Stimulated activated CD4-positive, alpha-beta T cell treated with anti-CD3 and anti-CD28 coated beads, TNF-alpha, amount 100 ng/mL, for 4 hours (primary cell): ENCODE measurements around the gene RNASE4.

ENCODE experiments used
- DNase-seq, 3 experiments: peaks; one replicate each; pipeline ENCODE4 v3.0.0-alpha.2; 2020; ENCODE audit warnings: low read depth in 3 of 3

Gene RNASE4

DNA sequence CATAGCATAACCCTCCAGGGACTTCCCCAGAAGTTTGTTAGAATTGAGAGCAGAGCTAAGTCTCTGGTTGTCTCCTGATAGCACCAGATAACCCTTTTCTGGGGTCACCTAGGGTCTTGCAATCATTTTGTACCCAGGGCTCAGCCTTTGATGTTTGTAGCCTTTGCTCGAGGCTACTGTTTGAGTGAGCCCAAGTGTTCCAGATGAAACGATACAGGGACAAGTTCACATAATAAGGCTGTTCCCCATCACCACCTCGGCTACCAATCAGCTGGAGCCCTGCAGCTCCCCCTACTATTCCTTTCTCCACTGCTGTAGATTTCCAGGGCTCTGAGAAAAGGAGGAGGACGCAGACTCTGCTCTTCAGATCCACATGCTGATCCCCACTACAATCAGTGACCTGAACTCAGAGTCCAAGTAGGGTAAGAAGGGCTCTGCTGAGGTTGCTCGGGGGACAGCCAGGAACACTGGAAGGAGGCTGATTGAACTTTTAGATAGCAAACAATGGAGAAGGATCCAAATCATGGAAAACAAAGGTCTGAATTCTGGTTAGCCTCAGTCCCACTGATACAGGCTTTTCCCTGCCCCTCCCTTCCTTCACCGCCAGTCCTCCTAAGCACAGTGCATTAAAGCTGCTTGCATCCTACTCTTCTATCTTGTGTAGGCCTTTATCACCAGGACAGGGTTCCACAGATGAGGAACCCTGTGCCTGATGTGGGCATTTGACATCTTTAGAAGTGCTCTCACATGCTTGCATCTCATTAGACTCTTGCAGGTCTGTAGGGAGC, 61.4 kb downstream of the RNASE4 start, which contains the start of gene EDDM3A:
TSS of gene EDDM3A (plus strand) at position 317 of the 788 bp plus-strand sequence. CDS start 1,694 bp downstream, outside the sequence.
- DNase-seq: no peak

DNA sequence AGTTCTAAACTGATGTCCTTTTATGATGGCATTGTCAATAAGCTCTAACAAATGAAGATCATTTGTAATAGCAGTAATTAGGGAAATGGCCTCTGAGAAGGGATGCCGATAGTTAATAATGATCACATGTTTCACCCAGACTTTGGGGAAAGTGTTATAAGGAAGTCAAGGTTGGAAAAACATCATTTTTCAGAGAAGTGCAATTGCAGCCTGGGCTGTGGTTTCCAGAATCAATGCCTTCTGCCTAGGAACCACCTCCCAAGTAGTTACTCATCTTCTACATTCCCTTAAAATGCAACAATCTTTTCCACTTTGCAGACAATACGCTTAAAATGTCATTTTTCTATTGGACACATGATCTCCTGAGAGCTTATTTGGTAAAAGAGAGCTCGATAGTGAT, 62.2 kb downstream of the RNASE4 start:
- DNase-seq: no peak

DNA sequence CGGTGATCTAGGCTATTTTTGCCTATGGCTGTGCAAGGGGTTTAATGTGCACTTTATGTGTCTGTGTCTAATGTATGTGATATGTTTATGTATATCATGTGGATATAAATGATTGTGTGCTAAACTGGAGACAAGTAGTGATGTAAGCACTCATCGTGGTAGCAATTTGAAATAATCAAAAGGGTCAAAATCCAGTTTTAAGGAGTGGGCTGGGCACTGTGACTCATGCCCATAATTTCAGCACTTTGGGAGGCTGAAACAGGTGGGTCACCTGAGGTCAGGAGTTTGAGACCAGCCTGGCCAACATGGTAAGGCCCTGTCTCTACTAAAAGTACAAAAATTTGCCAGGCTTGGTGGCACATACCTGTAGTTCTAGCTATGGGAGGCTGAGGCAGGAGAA, 64.1 kb downstream of the RNASE4 start:
- no peak for DNase-seq

DNA sequence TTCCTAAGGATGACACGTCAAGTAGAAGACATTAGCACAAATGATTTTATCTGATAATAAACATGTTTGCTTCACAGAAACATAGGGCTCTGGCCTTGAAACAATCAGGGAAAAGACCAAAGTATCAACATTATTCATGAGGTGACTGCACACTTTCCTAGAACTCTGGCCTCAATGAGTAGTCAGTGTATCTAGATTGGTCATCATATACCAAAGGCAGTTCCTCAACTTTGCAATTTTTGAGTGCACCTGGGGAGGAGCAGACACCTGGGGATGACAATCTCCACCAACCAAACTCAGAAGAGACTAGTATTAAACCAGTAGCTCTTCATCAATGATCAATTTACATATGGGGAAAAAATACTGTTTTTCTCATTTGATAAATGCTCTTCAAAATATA, 65.8 kb downstream of the RNASE4 start:
- DNase-seq: no peak
